IMR-90 (cell line): ENCODE measurements around the gene KLHL29. TPM values are rescaled to one million over a fixed set of nuclear protein-coding genes. Genes with fewer than 3 reads are reported as not detected.

Source experiments
- ATAC-seq: fragments of 200-7000 bp; cut with Tn5 transposase; 2 replicates; pipeline ENCODE4 v1.9.1; 2020; ENCODE audit warnings: low read depth, mild to moderate bottlenecking, moderate library complexity
- BruUV-seq: library from RNA; stranded (reverse); fragments of 400-500 nt; replicated peaks from 2 replicates; lab custom pipeline; 2021; lab: Mats Ljungman, UMichigan
- CTCF ChIA-PET: fragments of 300-600 bp; formaldehyde crosslinking; extraction: SDS; loops from one replicate; lab custom pipeline; 2021; ENCODE audit warnings: antibody characterized with exemption; lab: Yijun Ruan, JAX
- POLR2A ChIA-PET: fragments of 300-600 bp; sonication (Branson Sonifier 250); formaldehyde crosslinking; loops from one replicate; lab custom pipeline; 2022; ENCODE audit warnings: antibody characterized with exemption; ENCODE audit not compliant: unreplicated experiment; lab: Charles Lee
- DNase-seq: peaks from one replicate; pipeline ENCODE4 v3.0.0; 2013
- H2AFZ ChIP-seq: replicated peaks from 2 replicates; pipeline ENCODE3; 2013; ENCODE audit warnings: low read length, mild to moderate bottlenecking; ENCODE audit not compliant: poor library complexity
- H2AK5ac ChIP-seq: 2 replicates; pipeline ENCODE4 v1.6.1; 2013; ENCODE audit warnings: low read depth, low read length, inconsistent platforms
- H2AK9ac ChIP-seq: replicated peaks from 2 replicates; pipeline ENCODE3; 2013; ENCODE audit warnings: mild to moderate bottlenecking, low read depth, low read length, moderate library complexity; ENCODE audit not compliant: poor library complexity
- H2BK120ac ChIP-seq: 2 replicates; pipeline ENCODE4 v1.6.1; 2013; ENCODE audit warnings: low read depth, low read length, inconsistent platforms
- H2BK15ac ChIP-seq: 3 replicates; pipeline ENCODE4 v1.6.1; 2013; ENCODE audit warnings: low read depth, low read length, inconsistent platforms
- H2BK20ac ChIP-seq: 2 replicates; pipeline ENCODE4 v1.6.1; 2013; ENCODE audit warnings: low read depth, mild to moderate bottlenecking, inconsistent platforms, low read length, moderate library complexity
- H2BK5ac ChIP-seq: 2 replicates; pipeline ENCODE4 v1.6.1; 2013; ENCODE audit warnings: mild to moderate bottlenecking, low read depth, low read length, inconsistent platforms; ENCODE audit not compliant: poor library complexity, severe bottlenecking
- H3K14ac ChIP-seq: replicated peaks from 2 replicates; pipeline ENCODE4 v1.6.1; 2013; ENCODE audit warnings: low read depth, low read length, inconsistent platforms
- H3K18ac ChIP-seq: 2 replicates; pipeline ENCODE4 v1.6.1; 2013; ENCODE audit warnings: low read depth, low read length, control low read depth
- H3K23ac ChIP-seq: 2 replicates; pipeline ENCODE4 v1.6.1; 2013; ENCODE audit warnings: low read depth, low read length, inconsistent platforms
- H3K27ac ChIP-seq: 2 replicates; pipeline ENCODE4 v1.5.1; 2013; ENCODE audit warnings: mild to moderate bottlenecking, control low read depth, low read length; ENCODE audit not compliant: insufficient read depth
- H3K27me3 ChIP-seq: 2 replicates; pipeline ENCODE4 v1.6.1; 2013; ENCODE audit warnings: low read length; ENCODE audit not compliant: control insufficient read depth, insufficient read depth
- H3K36me3 ChIP-seq: 2 replicates; pipeline ENCODE4 v1.6.1; 2013; ENCODE audit warnings: low read length, mixed read lengths; ENCODE audit not compliant: control insufficient read depth, insufficient read depth
- H3K4ac ChIP-seq: 2 replicates; pipeline ENCODE4 v1.6.1; 2013; ENCODE audit warnings: low read depth, low read length, inconsistent platforms
- H3K4me1 ChIP-seq: 2 replicates; pipeline ENCODE4 v1.6.1; 2013; ENCODE audit warnings: low read length, mixed read lengths; ENCODE audit not compliant: control insufficient read depth, insufficient read depth
- H3K4me2 ChIP-seq: 2 replicates; pipeline ENCODE4 v1.6.1; 2013; ENCODE audit warnings: low read depth, mild to moderate bottlenecking, control low read depth, low read length, moderate library complexity
- H3K4me3 ChIP-seq: 2 replicates; pipeline ENCODE4 v1.5.1; 2013; ENCODE audit warnings: low read depth, mild to moderate bottlenecking, control low read depth, low read length, moderate library complexity; ENCODE audit not compliant: insufficient read depth
- H3K56ac ChIP-seq: 2 replicates; pipeline ENCODE4 v1.6.1; 2013; ENCODE audit warnings: low read length, inconsistent platforms; ENCODE audit not compliant: insufficient read depth; ENCODE audit errors: extremely low read depth
- H3K79me1 ChIP-seq, 2 experiments: 2 replicates each; pipeline ENCODE4 v1.6.1; 2013; ENCODE audit warnings: low read length in 2 of 2, inconsistent platforms in 1 of 2, low read depth in 1 of 2
- H3K9ac ChIP-seq: 2 replicates; pipeline ENCODE4 v1.6.1; 2013; ENCODE audit warnings: low read depth, low read length, control low read depth
- H3K9me1 ChIP-seq: 2 replicates; pipeline ENCODE4 v1.6.1; 2013; ENCODE audit warnings: low read length, inconsistent platforms; ENCODE audit not compliant: insufficient read depth
- H3K9me3 ChIP-seq: 2 replicates; pipeline ENCODE4 v1.6.1; 2013; ENCODE audit warnings: low read length; ENCODE audit not compliant: control insufficient read depth, insufficient read depth
- H4K20me1 ChIP-seq: 2 replicates; pipeline ENCODE4 v1.6.1; 2013; ENCODE audit warnings: low read length, inconsistent platforms; ENCODE audit not compliant: insufficient read depth
- H4K5ac ChIP-seq: 2 replicates; pipeline ENCODE4 v1.6.1; 2013; ENCODE audit warnings: mild to moderate bottlenecking, low read depth, low read length, control low read depth
- H4K8ac ChIP-seq, 2 experiments: 2 replicates each; pipeline ENCODE4 v1.6.1; 2013; ENCODE audit warnings: low read depth in 2 of 2, low read length in 2 of 2, control low read depth in 1 of 2, inconsistent platforms in 1 of 2
- H4K91ac ChIP-seq: 2 replicates; pipeline ENCODE4 v1.6.1; 2013; ENCODE audit warnings: low read depth, low read length, inconsistent platforms; ENCODE audit not compliant: insufficient read depth
- BHLHE40 ChIP-seq: fragments of 150-350 bp; IDR thresholded peaks from 2 replicates; pipeline ENCODE4 v1.6.1; 2016; ENCODE audit warnings: mild to moderate bottlenecking, low read depth, low read length
- CEBPB ChIP-seq: IDR thresholded peaks from 2 replicates; pipeline ENCODE4 v1.6.1; 2012; ENCODE audit warnings: low read depth, low read length, improper control_type of control experiment
- CHD1 ChIP-seq: IDR thresholded peaks from 2 replicates; pipeline ENCODE4 v1.6.1; 2012; ENCODE audit warnings: low read depth, low read length, improper control_type of control experiment
- FOS ChIP-seq: fragments of 150-350 bp; IDR thresholded peaks from 2 replicates; pipeline ENCODE4 v1.6.1; 2016; ENCODE audit warnings: low read depth, low read length
- MAFK ChIP-seq: IDR thresholded peaks from 2 replicates; pipeline ENCODE4 v1.6.1; 2012; ENCODE audit warnings: low read depth, low read length, improper control_type of control experiment
- MAZ ChIP-seq: IDR thresholded peaks from 2 replicates; pipeline ENCODE4 v1.6.1; 2012; ENCODE audit warnings: low read depth, mild to moderate bottlenecking, low read length, improper control_type of control experiment, moderate library complexity, borderline replicate concordance
- MXI1 ChIP-seq: IDR thresholded peaks from 2 replicates; pipeline ENCODE4 v1.6.1; 2012; ENCODE audit warnings: low read depth, mild to moderate bottlenecking, low read length, moderate library complexity, borderline replicate concordance
- NFE2L2 ChIP-seq: fragments of 150-350 bp; IDR thresholded peaks from 2 replicates; pipeline ENCODE4 v1.6.1; 2016; ENCODE audit warnings: low read depth, mild to moderate bottlenecking, low read length
- POLR2A ChIP-seq: IDR thresholded peaks from 2 replicates; pipeline ENCODE4 v1.6.1; 2012; ENCODE audit warnings: mild to moderate bottlenecking, low read depth, low read length
- RAD21 ChIP-seq: IDR thresholded peaks from 2 replicates; pipeline ENCODE4 v1.6.1; 2012; ENCODE audit warnings: low read length, improper control_type of control experiment
- RCOR1 ChIP-seq: IDR thresholded peaks from 2 replicates; pipeline ENCODE4 v1.6.1; 2012; ENCODE audit warnings: mild to moderate bottlenecking, low read length, improper control_type of control experiment; ENCODE audit not compliant: insufficient replicate concordance
- RFX5 ChIP-seq: IDR thresholded peaks from 2 replicates; pipeline ENCODE4 v1.8.0; 2012; ENCODE audit warnings: low read depth, mild to moderate bottlenecking, low read length, moderate library complexity
- SMC3 ChIP-seq: fragments of 150-350 bp; IDR thresholded peaks from 2 replicates; pipeline ENCODE4 v1.6.1; 2016; ENCODE audit warnings: low read depth, mild to moderate bottlenecking, antibody characterized with exemption, low read length, moderate library complexity
- WGBS, 2 experiments: methylation state at CpG; one replicate each; pipeline versions ENCODE4 v1.1.5 to v1.1.7; 2013; ENCODE audit warnings: missing lambda C conversion rate in 2 of 2; ENCODE audit not compliant: insufficient read length in 1 of 2; ENCODE audit errors: extremely low coverage in 2 of 2; 5-methylcytosine and 5-hydroxymethylcytosine counted together
- dilution Hi-C: fragments of 300-500 bp; cut with HindIII; formaldehyde crosslinking; loops from one replicate; pipeline ENCODE4 v1.14.3; 2018; ENCODE audit warnings: low sequenced_read_pairs; ENCODE audit not compliant: unreplicated experiment
- in situ Hi-C: fragments of 300-500 bp; cut with MboI; formaldehyde crosslinking; loops from 3 replicates; pipeline ENCODE4 v1.14.3; 2019; ENCODE audit warnings: low sequenced_read_pairs, inconsistent platforms, mixed read lengths
- intact Hi-C: fragments of 100-400 bp; cut with micrococcal nuclease; formaldehyde crosslinking; loops from 2 replicates; pipeline ENCODE4 v1.10.0; 2022
- polyA plus RNA-seq, 3 experiments: library from polyadenylated mRNA; depleted of rRNA; stranded (reverse); fragments of >200 nt; gene quantifications; 2 replicates each; pipeline ENCODE4 v1.2.3, GENCODE V29; 2012; ENCODE audit warnings: low replicate concordance in 1 of 3
- total RNA-seq: library from RNA; depleted of rRNA; stranded (reverse); fragments of >200 nt; gene quantifications from 2 replicates; pipeline ENCODE4 v1.2.3, GENCODE V29; 2012
- TF ChIP-seq, protein P1 (sequence below): fragments of 150-350 bp; IDR thresholded peaks from 2 replicates; pipeline ENCODE4 v1.6.1; 2016; ENCODE audit warnings: low read depth, mild to moderate bottlenecking, low read length, moderate library complexity, borderline replicate concordance
- TF ChIP-seq, protein P2 (sequence below): fragments of 150-350 bp; IDR thresholded peaks from 2 replicates; pipeline ENCODE4 v1.6.1; 2017; ENCODE audit warnings: mild to moderate bottlenecking, antibody characterized with exemption, low read length, low read depth
- TF ChIP-seq, protein P3 (sequence below): conservative IDR thresholded peaks from 2 replicates; pipeline ENCODE4 v1.5.1; 2012; ENCODE audit warnings: mild to moderate bottlenecking, low read depth, low read length, improper control_type of control experiment

The KLHL29 gene
- total and polyA plus RNA-seq, 2 of the 4 experiments (the other 2 are of a cell fraction), result 2.0 to 8.0 TPM

DNA sequence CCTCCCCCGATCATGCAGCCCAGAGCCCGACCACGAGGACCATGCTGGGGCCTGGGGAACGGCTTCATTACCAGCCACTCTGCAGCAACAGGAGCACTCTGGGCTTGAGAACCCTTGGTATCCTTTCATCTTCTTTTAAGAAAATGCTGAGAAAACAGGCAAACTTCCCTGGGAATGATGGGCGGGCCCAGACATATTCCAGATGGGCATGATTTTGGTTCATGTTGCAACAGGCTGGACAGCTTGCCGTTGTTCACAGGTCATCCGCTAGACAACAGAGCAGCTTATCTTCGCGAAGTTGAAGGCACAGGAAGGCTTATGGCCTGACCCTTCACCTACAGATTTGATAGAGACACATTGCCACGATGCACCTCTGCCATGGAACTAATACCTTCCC, 121.0 kb downstream of the KLHL29 start:
- intact Hi-C loops (no loop called here), in situ Hi-C loops (no loop called here), dilution Hi-C loops (no loop called here)
- no peaks in the 10 kb centered on the region; the same call in 1 of the 2 replicates for H3K4me1 ChIP-seq
- no peak overlapping the region for H2BK15ac ChIP-seq
- no peak overlapping the region for H4K5ac ChIP-seq
- no peak overlapping the region for H3K4me2 ChIP-seq
- H2BK20ac ChIP-seq, result no peak overlapping the region
- no peaks in the 10 kb centered on the region for H3K9me3 ChIP-seq
- H3K9me1 ChIP-seq, result peaks cover 3% of the 10 kb centered on the region; the same call in 1 of the 2 replicates
- ATAC-seq, result 0 out of 2 replicates have a peak, but pooled peaks have one; percentile 32
- H3K4me3 ChIP-seq, result no peak overlapping the region
- no peak overlapping the region for H2BK5ac ChIP-seq
- no peaks in the 10 kb centered on the region for H3K36me3 ChIP-seq
- peak; percentile 23 for DNase-seq
- H3K27me3 ChIP-seq, result no peaks in the 10 kb centered on the region
- no peak overlapping the region for H4K8ac ChIP-seq
- no peak overlapping the region for H4K91ac ChIP-seq
- H3K23ac ChIP-seq, result no peak overlapping the region
- H3K79me1 ChIP-seq, result no peaks in the 10 kb centered on the region; a peak in 1 of 4 replicates
- no peak overlapping the region for H3K27ac ChIP-seq
- TF ChIP-seq CEBPB (no peak), NFE2L2 (no peak), POLR2A (no peak), MAZ (no peak), RFX5 (no peak), RCOR1 (no peak), SMC3 (no peak), MAFK (no peak), CHD1 (no peak), RAD21 (no peak), FOS (no peak), MXI1 (no peak), BHLHE40 (no peak)
- TF ChIP-seq, protein P1, sequence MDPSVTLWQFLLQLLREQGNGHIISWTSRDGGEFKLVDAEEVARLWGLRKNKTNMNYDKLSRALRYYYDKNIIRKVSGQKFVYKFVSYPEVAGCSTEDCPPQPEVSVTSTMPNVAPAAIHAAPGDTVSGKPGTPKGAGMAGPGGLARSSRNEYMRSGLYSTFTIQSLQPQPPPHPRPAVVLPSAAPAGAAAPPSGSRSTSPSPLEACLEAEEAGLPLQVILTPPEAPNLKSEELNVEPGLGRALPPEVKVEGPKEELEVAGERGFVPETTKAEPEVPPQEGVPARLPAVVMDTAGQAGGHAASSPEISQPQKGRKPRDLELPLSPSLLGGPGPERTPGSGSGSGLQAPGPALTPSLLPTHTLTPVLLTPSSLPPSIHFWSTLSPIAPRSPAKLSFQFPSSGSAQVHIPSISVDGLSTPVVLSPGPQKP, result no peak
- TF ChIP-seq, protein P2, sequence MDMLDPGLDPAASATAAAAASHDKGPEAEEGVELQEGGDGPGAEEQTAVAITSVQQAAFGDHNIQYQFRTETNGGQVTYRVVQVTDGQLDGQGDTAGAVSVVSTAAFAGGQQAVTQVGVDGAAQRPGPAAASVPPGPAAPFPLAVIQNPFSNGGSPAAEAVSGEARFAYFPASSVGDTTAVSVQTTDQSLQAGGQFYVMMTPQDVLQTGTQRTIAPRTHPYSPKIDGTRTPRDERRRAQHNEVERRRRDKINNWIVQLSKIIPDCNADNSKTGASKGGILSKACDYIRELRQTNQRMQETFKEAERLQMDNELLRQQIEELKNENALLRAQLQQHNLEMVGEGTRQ, result no peak
- TF ChIP-seq, protein P3, sequence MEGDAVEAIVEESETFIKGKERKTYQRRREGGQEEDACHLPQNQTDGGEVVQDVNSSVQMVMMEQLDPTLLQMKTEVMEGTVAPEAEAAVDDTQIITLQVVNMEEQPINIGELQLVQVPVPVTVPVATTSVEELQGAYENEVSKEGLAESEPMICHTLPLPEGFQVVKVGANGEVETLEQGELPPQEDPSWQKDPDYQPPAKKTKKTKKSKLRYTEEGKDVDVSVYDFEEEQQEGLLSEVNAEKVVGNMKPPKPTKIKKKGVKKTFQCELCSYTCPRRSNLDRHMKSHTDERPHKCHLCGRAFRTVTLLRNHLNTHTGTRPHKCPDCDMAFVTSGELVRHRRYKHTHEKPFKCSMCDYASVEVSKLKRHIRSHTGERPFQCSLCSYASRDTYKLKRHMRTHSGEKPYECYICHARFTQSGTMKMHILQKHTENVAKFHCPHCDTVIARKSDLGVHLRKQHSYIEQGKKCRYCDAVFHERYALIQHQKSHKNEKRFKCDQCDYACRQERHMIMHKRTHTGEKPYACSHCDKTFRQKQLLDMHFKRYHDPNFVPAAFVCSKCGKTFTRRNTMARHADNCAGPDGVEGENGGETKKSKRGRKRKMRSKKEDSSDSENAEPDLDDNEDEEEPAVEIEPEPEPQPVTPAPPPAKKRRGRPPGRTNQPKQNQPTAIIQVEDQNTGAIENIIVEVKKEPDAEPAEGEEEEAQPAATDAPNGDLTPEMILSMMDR, result no peak
- H3K14ac ChIP-seq, result 0 out of 2 replicates have a peak overlapping the region, but pooled peaks have one; percentile 10
- WGBS, 2 experiments, result 69% methylated on average over 5 of the region's 10 CpGs; no CpG with 5 or more reads in 1 of the 2 experiments
- no peak overlapping the region for H3K56ac ChIP-seq
- H4K20me1 ChIP-seq, result peaks cover 3% of the 10 kb centered on the region; the same call in 1 of the 2 replicates
- BruUV-seq, result no TSS peak
- POLR2A ChIA-PET, result no interaction called here
- no peak overlapping the region for H2BK120ac ChIP-seq
- no peak overlapping the region for H2AK9ac ChIP-seq
- no peak overlapping the region for H3K18ac ChIP-seq
- no peak overlapping the region for H3K9ac ChIP-seq
- no peak overlapping the region for H2AK5ac ChIP-seq
- H2AFZ ChIP-seq, result no peak overlapping the region
- H3K4ac ChIP-seq, result no peak overlapping the region
- CTCF ChIA-PET, result no interaction called here
